Measurements from ENCODE around the gene SPIRE2. TPM values are rescaled to one million over a fixed set of nuclear protein-coding genes. Genes with fewer than 3 reads are reported as not detected.

SPIRE2 gene
- total and polyA plus RNA-seq, 2 donors (not counting 1 experiment from before 2014, with no cell fraction given), result 0.98 to 2.0 TPM

- Histone ChIP-seq H3K27ac (ENCODE audit: low read length in 2 of 2) (no peak overlapping the region), H3K9me3 (ENCODE audit: control extremely low read depth in 1 of 3, control insufficient read depth in 2 of 3, insufficient read depth in 1 of 3, low read length in 2 of 3) (peaks cover 0 to 17% (median 7%) of the 10 kb centered on the region in 3 donors), H4K20me1 (ENCODE audit: control insufficient read depth, insufficient read depth, low read length, poor library complexity, severe bottlenecking) (no peaks in the 10 kb centered on the region), H3K4me3 (ENCODE audit: control extremely low read depth in 1 of 5, extremely low read depth in 1 of 5, insufficient read depth in 1 of 5, low read depth in 2 of 5, low read length in 4 of 5) (no peak overlapping the region), H3K36me3 (replicated peaks in 1 of 2; ENCODE audit: control extremely low read depth in 1 of 2, control insufficient read depth in 1 of 2, extremely low read depth in 1 of 2, insufficient read depth in 2 of 2, low read length in 1 of 2) (no peaks in the 10 kb centered on the region), H3K4me1 (ENCODE audit: control insufficient read depth in 2 of 2, insufficient read depth in 2 of 2, low read length in 2 of 2) (peaks cover 21 to 24% of the 10 kb centered on the region in 2 donors), H3K79me2 (ENCODE audit: control insufficient read depth, insufficient read depth, low read length) (peaks cover 9% of the 10 kb centered on the region), H3K27me3 (replicated peaks in 1 of 4; ENCODE audit: control extremely low read depth in 1 of 4, control insufficient read depth in 3 of 4, insufficient read depth in 4 of 4, low read length in 3 of 4) (no peaks in the 10 kb centered on the region), H3K9ac (ENCODE audit: low read length) (no peak overlapping the region), H3K4me2 (replicated peaks; ENCODE audit: low read depth, low read length, poor library complexity, severe bottlenecking) (no peak overlapping the region), H2AFZ (ENCODE audit: insufficient read depth, low read depth, low read length, poor library complexity, severe bottlenecking) (no peak overlapping the region)
- no peak overlapping the region for H3K4me3 Mint-ChIP-seq
- H3K9me3 Mint-ChIP-seq (ENCODE audit: insufficient read depth), result no peaks in the 10 kb centered on the region
- WGBS (ENCODE audit: insufficient coverage), result 98% methylated on average over 4 of the region's 5 CpGs
- no peak for TF ChIP-seq CTCF (IDR thresholded peaks at IDR 0.05)
- TF ChIP-seq EZH2 (IDR thresholded peaks at IDR 0.05; ENCODE audit: borderline replicate concordance, insufficient read depth, low read depth, low read length, poor library complexity, severe bottlenecking), result no peak
- no peak for ATAC-seq (ENCODE audit: low read depth)
- intact Hi-C loops (cut with micrococcal nuclease), result no loop called here
- no peaks in the 10 kb centered on the region for H3K27me3 Mint-ChIP-seq
- POLR2A ChIA-PET, result no interaction called here
- H3K4me1 Mint-ChIP-seq, result peaks cover 21% of the 10 kb centered on the region
- H3K27ac Mint-ChIP-seq, result no peak overlapping the region
- no peak for DNase-seq
- CTCF ChIA-PET, result no interaction called here
These were observed 39.6 kb downstream of the SPIRE2 start for GRCh38 chr16:89867918-89868317.

- H3K36me3 ChIP-seq (replicated peaks in 1 of 2; ENCODE audit: control extremely low read depth in 1 of 2, control insufficient read depth in 1 of 2, extremely low read depth in 1 of 2, insufficient read depth in 2 of 2, low read length in 1 of 2), result peaks cover 0 to 3% of the 10 kb centered on the region in 2 experiments
- peaks cover 0 to 17% (median 7%) of the 10 kb centered on the region in 3 donors for H3K9me3 ChIP-seq (ENCODE audit: control extremely low read depth in 1 of 3, control insufficient read depth in 2 of 3, insufficient read depth in 1 of 3, low read length in 2 of 3)
- peaks cover 16% of the 10 kb centered on the region for H3K79me2 ChIP-seq (ENCODE audit: control insufficient read depth, insufficient read depth, low read length)
- Mint-ChIP-seq H3K27me3 (no peaks in the 10 kb centered on the region), H3K27ac (no peak overlapping the region), H3K9me3 (ENCODE audit: insufficient read depth) (no peaks in the 10 kb centered on the region), H3K4me1 (peaks cover 11% of the 10 kb centered on the region), H3K4me3 (no peak overlapping the region)
- intact Hi-C loops (cut with micrococcal nuclease), result no loop called here
- DNase-seq (no peak), ATAC-seq (ENCODE audit: low read depth) (no peak)
- H3K9ac ChIP-seq (ENCODE audit: low read length), result no peak overlapping the region
- peaks cover 10% of the 10 kb centered on the region for H4K20me1 ChIP-seq (ENCODE audit: control insufficient read depth, insufficient read depth, low read length, poor library complexity, severe bottlenecking)
- 92% methylated on average over 12 of the region's 12 CpGs for WGBS (ENCODE audit: insufficient coverage)
- ChIA-PET POLR2A (no interaction called here), CTCF (interaction anchor here (0.6 to 0.7 kb wide), 2 partner anchors 29 to 166 kb away, joined by 3 read pairs; no protein-coding TSS in a partner anchor)
- H3K27ac ChIP-seq (ENCODE audit: low read length in 2 of 2), result no peak overlapping the region
- H3K27me3 ChIP-seq (replicated peaks in 1 of 4; ENCODE audit: control extremely low read depth in 1 of 4, control insufficient read depth in 3 of 4, insufficient read depth in 4 of 4, low read length in 3 of 4), result no peaks in the 10 kb centered on the region
- no peak overlapping the region for H3K4me2 ChIP-seq (replicated peaks; ENCODE audit: low read depth, low read length, poor library complexity, severe bottlenecking)
- H3K4me1 ChIP-seq (ENCODE audit: control insufficient read depth in 2 of 2, insufficient read depth in 2 of 2, low read length in 2 of 2), result peaks cover 11 to 16% of the 10 kb centered on the region in 2 donors
- no peak overlapping the region for H3K4me3 ChIP-seq (ENCODE audit: control extremely low read depth in 1 of 5, extremely low read depth in 1 of 5, insufficient read depth in 1 of 5, low read depth in 2 of 5, low read length in 4 of 5)
- no peak overlapping the region for H2AFZ ChIP-seq (ENCODE audit: insufficient read depth, low read depth, low read length, poor library complexity, severe bottlenecking)
- no peak for TF ChIP-seq CTCF (IDR thresholded peaks at IDR 0.05)
- no peak for TF ChIP-seq EZH2 (IDR thresholded peaks at IDR 0.05; ENCODE audit: borderline replicate concordance, insufficient read depth, low read depth, low read length, poor library complexity, severe bottlenecking)
These were observed 41.6 kb downstream of the SPIRE2 start for GRCh38 chr16:89869911-89870310.
